ENCODE data around the gene DIRAS1. TPM values are rescaled to one million over a fixed set of nuclear protein-coding genes. Genes with fewer than 3 reads are reported as not detected.

DIRAS1 gene
- total RNA-seq, 1 experiment from 2014 or later: 7.8 TPM

DNA sequence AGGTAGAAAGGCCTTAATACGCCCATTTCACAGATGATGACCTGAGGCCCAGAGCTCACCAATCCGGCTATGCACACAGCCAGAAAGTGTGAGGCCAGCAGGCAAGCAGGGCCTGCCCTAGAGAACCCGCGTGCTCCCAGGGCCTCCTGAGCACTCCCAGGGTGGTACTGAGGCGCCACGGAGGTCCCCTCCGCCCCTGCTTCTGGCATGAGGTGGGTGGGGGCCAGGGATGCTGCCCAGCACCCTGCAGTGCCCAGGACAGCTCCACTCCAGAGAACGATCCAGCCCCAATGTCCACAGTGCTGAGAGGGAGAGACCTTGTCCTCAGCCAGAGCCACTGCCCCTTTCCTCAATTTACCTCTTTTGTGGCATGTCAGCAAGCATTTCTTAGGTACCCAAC is 48.0 kb upstream of the DIRAS1 start:
- no peaks in the 10 kb centered on the region for H3K23me2 ChIP-seq (ENCODE audit: insufficient read length, low read depth, low read length, poor library complexity, severe bottlenecking)
- Mint-ChIP-seq H3K9me3 (no peaks in the 10 kb centered on the region), H3K4me1 (no peaks in the 10 kb centered on the region), H3K27ac (no peak overlapping the region), H3K36me3 (ENCODE audit: insufficient read depth in 1 of 3, low read depth in 3 of 3) (peaks cover 5 to 30% (median 28%) of the 10 kb centered on the region in 3 experiments; a peak in 6 of 7 replicates), H3K27me3 (ENCODE audit: low read depth) (no peaks in the 10 kb centered on the region), H3K4me3 (no peak overlapping the region)
- no peak overlapping the region for H3K56ac ChIP-seq (ENCODE audit: insufficient read length, low read depth, low read length)
- H3K9me3 ChIP-seq (ENCODE audit: control insufficient read depth, low read depth, low read length): no peaks in the 10 kb centered on the region
- no peak overlapping the region for H2AFZ ChIP-seq (ENCODE audit: low read length)
- WGBS (ENCODE audit: extremely low coverage, insufficient read length, low lambda C conversion rate): no CpG with 5 or more reads among the region's 8 CpGs
- no peak overlapping the region for H4K91ac ChIP-seq (ENCODE audit: insufficient read length, low read depth, low read length)
- H2BK15ac ChIP-seq (ENCODE audit: low read depth, low read length): no peak overlapping the region
- H2BK20ac ChIP-seq (ENCODE audit: low read depth, low read length, poor library complexity, severe bottlenecking): no peak overlapping the region
- H2BK12ac ChIP-seq (ENCODE audit: insufficient read length, low read depth, low read length): no peak overlapping the region
- H3K27me3 ChIP-seq (ENCODE audit: insufficient read depth, low read length): no peaks in the 10 kb centered on the region
- no peak overlapping the region for H3T11ph ChIP-seq (ENCODE audit: low read length)
- no peak overlapping the region for H3K14ac ChIP-seq (ENCODE audit: insufficient read depth, low read length)
- H3K79me2 ChIP-seq (ENCODE audit: insufficient read depth, low read length): peaks cover 29% of the 10 kb centered on the region; the same call in 1 of the 2 replicates
- no peak overlapping the region for H4K8ac ChIP-seq (replicated peaks; ENCODE audit: insufficient read length, low read depth, low read length)
- H3K4ac ChIP-seq (ENCODE audit: low read depth, low read length): no peak overlapping the region
- peaks cover 9% of the 10 kb centered on the region for H3K79me1 ChIP-seq (ENCODE audit: insufficient read depth, low read depth, low read length, poor library complexity, severe bottlenecking)
- H2BK5ac ChIP-seq (ENCODE audit: insufficient read length, low read length): no peak overlapping the region
- H3K4me2 ChIP-seq (ENCODE audit: insufficient read depth, insufficient read length, low read length): no peak overlapping the region
- no peak overlapping the region for H2AK5ac ChIP-seq (ENCODE audit: insufficient read length, low read length)
- DNase-seq: no peak
- no peak overlapping the region for H3K27ac ChIP-seq (ENCODE audit: insufficient read length, low read depth, low read length)
- no peak overlapping the region for H3K9ac ChIP-seq (ENCODE audit: extremely low read depth, insufficient read length, low read length)
- H3K4me1 ChIP-seq (ENCODE audit: insufficient read depth, low read length): no peaks in the 10 kb centered on the region
- no peaks in the 10 kb centered on the region for H4K20me1 ChIP-seq (ENCODE audit: control insufficient read depth, insufficient read depth, insufficient read length)
- no peak overlapping the region for H4K5ac ChIP-seq (ENCODE audit: insufficient read length, low read depth, low read length)
- TF ChIP-seq, protein P1, sequence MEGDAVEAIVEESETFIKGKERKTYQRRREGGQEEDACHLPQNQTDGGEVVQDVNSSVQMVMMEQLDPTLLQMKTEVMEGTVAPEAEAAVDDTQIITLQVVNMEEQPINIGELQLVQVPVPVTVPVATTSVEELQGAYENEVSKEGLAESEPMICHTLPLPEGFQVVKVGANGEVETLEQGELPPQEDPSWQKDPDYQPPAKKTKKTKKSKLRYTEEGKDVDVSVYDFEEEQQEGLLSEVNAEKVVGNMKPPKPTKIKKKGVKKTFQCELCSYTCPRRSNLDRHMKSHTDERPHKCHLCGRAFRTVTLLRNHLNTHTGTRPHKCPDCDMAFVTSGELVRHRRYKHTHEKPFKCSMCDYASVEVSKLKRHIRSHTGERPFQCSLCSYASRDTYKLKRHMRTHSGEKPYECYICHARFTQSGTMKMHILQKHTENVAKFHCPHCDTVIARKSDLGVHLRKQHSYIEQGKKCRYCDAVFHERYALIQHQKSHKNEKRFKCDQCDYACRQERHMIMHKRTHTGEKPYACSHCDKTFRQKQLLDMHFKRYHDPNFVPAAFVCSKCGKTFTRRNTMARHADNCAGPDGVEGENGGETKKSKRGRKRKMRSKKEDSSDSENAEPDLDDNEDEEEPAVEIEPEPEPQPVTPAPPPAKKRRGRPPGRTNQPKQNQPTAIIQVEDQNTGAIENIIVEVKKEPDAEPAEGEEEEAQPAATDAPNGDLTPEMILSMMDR (conservative IDR thresholded peaks at IDR 0.05): no peak
- no peak overlapping the region for H3K23ac ChIP-seq (ENCODE audit: insufficient read length, low read depth, low read length)
- no peak overlapping the region for H2BK120ac ChIP-seq (ENCODE audit: low read depth, low read length, poor library complexity, severe bottlenecking)
- H3K18ac ChIP-seq (ENCODE audit: insufficient read length, low read depth, low read length): no peak overlapping the region

Data from H9 (cell line).